ENCODE data around the gene NCKIPSD.

NCKIPSD gene

GRCh38 chr3:48700731-48701405 lies 15.2 kb upstream of the NCKIPSD start:
- in situ Hi-C loops (cut with MboI; ENCODE audit: low pct_unique_long_range_greater_than_20kb, low sequenced_read_pairs): no loop called here

GRCh38 chr3:48698891-48699290 lies 13.2 kb upstream of the NCKIPSD start:
- DNase-seq: no peak
- in situ Hi-C loops (cut with MboI; ENCODE audit: low pct_unique_long_range_greater_than_20kb, low sequenced_read_pairs): no loop called here

More at GRCh38 chr3:48700731-48701405, 15.2 kb upstream of the NCKIPSD start:
- no peak for DNase-seq

DNA sequence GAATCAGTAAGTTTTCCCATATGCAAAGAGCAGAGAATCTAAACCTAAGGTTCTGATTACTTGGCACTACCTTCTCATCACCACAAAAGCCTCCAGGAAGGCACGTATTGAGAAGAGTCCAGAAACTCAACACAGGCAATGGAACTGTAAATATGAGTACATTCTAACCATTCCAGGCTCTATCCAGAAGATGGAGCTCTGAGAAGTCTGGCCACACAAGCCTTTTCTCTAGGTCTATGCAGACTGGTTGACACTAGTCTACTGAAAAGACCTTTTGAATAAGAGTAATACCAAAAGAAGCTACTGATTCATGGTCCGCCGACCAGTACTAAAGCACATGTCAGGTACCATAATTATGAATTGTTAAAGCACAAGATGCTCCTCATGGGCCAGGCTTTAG lies 12.2 kb upstream of the NCKIPSD start:
- no peak for DNase-seq
- in situ Hi-C loops (cut with MboI; ENCODE audit: low pct_unique_long_range_greater_than_20kb, low sequenced_read_pairs): no loop called here

GRCh38 chr3:48696601-48697000 lies 10.9 kb upstream of the NCKIPSD start:
- in situ Hi-C loops (cut with MboI; ENCODE audit: low pct_unique_long_range_greater_than_20kb, low sequenced_read_pairs): no loop called here
- DNase-seq: no peak

DNA sequence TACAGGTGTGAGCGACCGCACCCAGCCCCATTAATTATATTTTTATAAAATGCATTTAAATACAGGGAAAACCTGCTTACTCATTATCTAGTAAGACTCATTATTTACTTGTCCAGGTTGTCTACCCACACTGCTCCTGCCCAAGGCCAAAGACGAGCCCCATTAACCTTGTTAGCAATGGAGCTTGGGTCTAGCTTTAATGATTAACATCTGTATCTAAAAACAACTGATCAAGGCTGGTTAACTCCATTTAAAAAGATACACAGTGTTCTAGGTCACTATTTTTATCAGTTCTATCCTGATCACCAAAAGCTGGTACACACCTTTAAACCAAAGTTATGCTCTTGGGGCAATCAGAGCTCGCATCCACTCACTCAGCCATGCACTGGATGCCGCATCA lies 10.4 kb upstream of the NCKIPSD start:
- no peak for DNase-seq
- in situ Hi-C loops (cut with MboI; ENCODE audit: low pct_unique_long_range_greater_than_20kb, low sequenced_read_pairs): no loop called here

DNA sequence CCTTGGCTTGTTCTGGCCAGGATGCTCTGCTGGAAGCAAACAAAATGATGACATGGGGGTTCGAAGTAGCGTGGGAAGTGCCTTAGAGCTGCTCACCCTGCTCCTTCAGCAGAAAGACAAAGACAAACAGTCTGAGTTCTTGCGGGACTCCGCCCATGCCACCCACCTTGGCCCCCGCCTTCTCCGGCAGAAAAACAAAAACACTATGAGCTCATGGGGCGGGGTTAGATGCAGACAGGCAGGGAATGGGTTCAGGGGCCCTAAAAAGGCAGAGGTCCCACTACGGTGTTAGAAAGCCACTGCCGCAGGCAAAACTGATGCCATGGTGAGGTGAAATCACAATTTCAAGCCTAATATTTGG lies 9.7 kb upstream of the NCKIPSD start:
- DNase-seq: no peak
- in situ Hi-C loops (cut with MboI; ENCODE audit: low pct_unique_long_range_greater_than_20kb, low sequenced_read_pairs): no loop called here

- no peak for DNase-seq
- in situ Hi-C loops (cut with MboI; ENCODE audit: low pct_unique_long_range_greater_than_20kb, low sequenced_read_pairs): no loop called here
These were observed 9.1 kb upstream of the NCKIPSD start for GRCh38 chr3:48694610-48695392.

DNA sequence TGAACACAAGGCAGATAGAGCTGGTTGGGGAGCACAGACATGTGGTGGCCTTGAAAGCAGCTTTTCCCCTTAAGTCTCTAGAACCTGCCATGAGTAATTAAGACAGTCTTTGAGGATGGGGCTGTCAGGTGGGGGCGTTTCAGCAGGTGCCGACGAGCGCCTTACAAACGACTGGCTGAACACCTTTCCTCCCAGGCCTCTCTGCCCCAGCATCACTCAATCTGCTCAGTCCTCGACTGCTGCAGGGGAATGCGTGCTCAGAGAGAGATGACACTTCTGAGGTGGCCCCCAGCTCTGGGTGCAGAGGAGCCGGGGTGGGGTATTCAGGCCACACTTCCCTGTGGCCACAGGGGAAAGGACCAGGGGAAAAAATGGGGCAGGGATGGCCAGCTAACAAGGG lies 8.1 kb upstream of the NCKIPSD start:
- in situ Hi-C loops (cut with MboI; ENCODE audit: low pct_unique_long_range_greater_than_20kb, low sequenced_read_pairs): no loop called here
- DNase-seq: no peak

GRCh38 chr3:48692551-48692950 lies 6.8 kb upstream of the NCKIPSD start:
- in situ Hi-C loops (cut with MboI; ENCODE audit: low pct_unique_long_range_greater_than_20kb, low sequenced_read_pairs): no loop called here
- no peak for DNase-seq

- in situ Hi-C loops (cut with MboI; ENCODE audit: low pct_unique_long_range_greater_than_20kb, low sequenced_read_pairs): no loop called here
- no peak for DNase-seq
These were observed 5.2 kb upstream of the NCKIPSD start for GRCh38 chr3:48690846-48691458.

DNA sequence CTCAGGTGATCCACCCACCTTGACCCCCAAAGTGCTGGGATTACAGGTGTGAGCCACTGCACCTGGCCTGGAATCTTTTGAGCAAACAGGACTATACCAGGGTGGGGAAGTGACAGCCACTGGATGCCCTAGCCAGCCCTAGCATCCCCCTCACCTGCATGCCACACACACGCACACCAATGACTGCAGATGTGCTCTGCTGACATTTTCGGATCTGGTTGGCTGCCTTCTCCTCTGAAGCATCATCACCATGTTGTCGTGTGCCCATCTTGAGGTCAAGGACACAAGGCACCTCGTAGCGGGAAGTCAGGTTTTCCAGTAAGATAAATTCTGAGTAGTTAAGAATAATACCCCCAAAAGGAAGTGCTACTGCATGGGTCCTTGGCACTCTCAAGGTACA lies 3.7 kb upstream of the NCKIPSD start:
- DNase-seq: no peak
- in situ Hi-C loops (cut with MboI; ENCODE audit: low pct_unique_long_range_greater_than_20kb, low sequenced_read_pairs): no loop called here

GRCh38 chr3:48688737-48689075 lies 3.0 kb upstream of the NCKIPSD start:
- in situ Hi-C loops (cut with MboI; ENCODE audit: low pct_unique_long_range_greater_than_20kb, low sequenced_read_pairs): no loop called here
- DNase-seq: no peak

GRCh38 chr3:48688032-48688736 lies 2.5 kb upstream of the NCKIPSD start:
- DNase-seq: no peak
- in situ Hi-C loops (cut with MboI; ENCODE audit: low pct_unique_long_range_greater_than_20kb, low sequenced_read_pairs): no loop called here

- in situ Hi-C loops (cut with MboI; ENCODE audit: low pct_unique_long_range_greater_than_20kb, low sequenced_read_pairs): no loop called here
- DNase-seq: no peak
These were observed 1.5 kb upstream of the NCKIPSD start for GRCh38 chr3:48687220-48687678.

DNA sequence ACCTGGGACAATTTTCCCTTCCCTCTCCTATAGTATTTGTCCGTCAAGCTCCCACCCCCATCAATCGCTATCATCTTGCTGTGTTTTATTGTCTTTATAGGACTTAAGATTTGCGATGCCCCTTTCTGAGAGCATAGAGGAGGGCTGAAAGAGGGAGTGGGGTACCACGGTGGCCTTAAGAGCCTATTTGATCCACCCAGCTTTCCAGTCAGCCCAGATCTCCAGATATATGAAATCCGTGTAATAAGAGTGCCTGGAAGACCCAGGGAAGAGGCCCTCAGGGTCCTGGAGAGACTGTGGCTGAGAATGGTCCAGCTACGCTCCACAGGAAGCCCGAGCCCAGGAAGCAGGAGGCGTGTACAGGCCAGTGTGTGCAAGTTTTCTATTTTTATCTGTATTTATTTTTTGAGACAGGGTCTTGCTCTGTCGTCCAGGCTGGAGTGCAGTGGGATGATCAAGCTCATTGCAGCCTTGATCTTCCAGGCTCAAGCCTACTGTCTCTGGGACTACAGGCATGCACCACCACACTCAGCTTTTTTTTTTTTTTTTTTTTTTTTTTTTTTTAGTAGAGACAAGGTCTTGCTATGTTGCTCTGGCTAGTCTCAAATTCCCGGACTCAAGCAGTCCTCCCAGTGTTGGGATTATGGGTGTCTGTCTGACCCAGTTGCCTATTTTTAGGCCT lies 964 bp upstream of the NCKIPSD start:
- no peak for DNase-seq
- in situ Hi-C loops (cut with MboI; ENCODE audit: low pct_unique_long_range_greater_than_20kb, low sequenced_read_pairs): no loop called here

GRCh38 chr3:48685293-48685602 lies 467 bp downstream of the NCKIPSD start:
- in situ Hi-C loops (cut with MboI; ENCODE audit: low pct_unique_long_range_greater_than_20kb, low sequenced_read_pairs): no loop called here
- DNase-seq: no peak

- in situ Hi-C loops (cut with MboI; ENCODE audit: low pct_unique_long_range_greater_than_20kb, low sequenced_read_pairs): no loop called here
- peak; percentile 62 for DNase-seq
These were observed 1.1 kb downstream of the NCKIPSD start for GRCh38 chr3:48684480-48685143.

- DNase-seq: no peak
- in situ Hi-C loops (cut with MboI; ENCODE audit: low pct_unique_long_range_greater_than_20kb, low sequenced_read_pairs): no loop called here
These were observed 1.7 kb downstream of the NCKIPSD start for GRCh38 chr3:48684054-48684349.

DNA sequence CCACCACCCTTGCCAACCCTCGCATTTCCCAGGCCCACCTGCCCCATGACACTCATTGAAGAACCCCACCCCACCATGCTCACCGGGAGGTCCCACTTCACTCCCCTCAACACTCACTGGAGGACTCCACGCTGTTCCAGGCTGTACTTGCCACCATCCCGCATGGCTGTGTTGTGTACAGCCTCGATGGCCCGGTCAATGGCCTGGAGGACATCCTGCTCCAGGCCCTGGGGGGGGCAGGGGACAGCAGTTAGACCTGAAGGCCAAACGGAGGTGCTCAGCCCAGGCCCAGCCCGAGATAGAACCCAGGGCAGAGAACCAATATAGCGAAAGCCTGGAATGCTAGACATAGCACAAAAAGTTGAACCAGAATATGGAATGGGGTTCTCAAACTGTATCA lies 2.9 kb downstream of the NCKIPSD start:
- no peak for DNase-seq
- in situ Hi-C loops (cut with MboI; ENCODE audit: low pct_unique_long_range_greater_than_20kb, low sequenced_read_pairs): no loop called here
